Neuronal stem cell (in vitro differentiated cells): ENCODE measurements around the gene SOX8.
A peak's percentile ranks its signal among the peaks of the same experiment; 100 is the strongest.
"Not testable (repeated sequence)": the region's sequence is repeated elsewhere in the genome, so short reads cannot be mapped to it uniquely, and the experiment has no call there.

ENCODE experiments used
- DNase-seq: peaks from one replicate; pipeline ENCODE4 v3.0.0-alpha.2; 2013; ENCODE audit warnings: low spot score
- H2AFZ ChIP-seq: one replicate; pipeline ENCODE4 v1.6.1; 2013; ENCODE audit warnings: mild to moderate bottlenecking, low read length, inconsistent platforms
- H2AK5ac ChIP-seq: 2 replicates; pipeline ENCODE4 v1.6.1; 2013; ENCODE audit warnings: low read depth, mild to moderate bottlenecking, inconsistent platforms, low read length, moderate library complexity, mixed read lengths
- H2BK120ac ChIP-seq: 2 replicates; pipeline ENCODE4 v1.6.1; 2013; ENCODE audit warnings: low read depth, mild to moderate bottlenecking, inconsistent platforms, low read length, moderate library complexity, mixed read lengths
- H2BK12ac ChIP-seq: one replicate; pipeline ENCODE4 v1.6.1; 2013; ENCODE audit warnings: low read length, inconsistent platforms
- H2BK15ac ChIP-seq: 2 replicates; pipeline ENCODE4 v1.6.1; 2013; ENCODE audit warnings: mild to moderate bottlenecking, low read length, inconsistent platforms, mixed read lengths
- H2BK5ac ChIP-seq: one replicate; pipeline ENCODE4 v1.6.1; 2013; ENCODE audit warnings: inconsistent platforms, mild to moderate bottlenecking, low read length, moderate library complexity
- H3K14ac ChIP-seq: one replicate; pipeline ENCODE4 v1.6.1; 2013; ENCODE audit warnings: low read length, inconsistent platforms
- H3K18ac ChIP-seq: 2 replicates; pipeline ENCODE4 v1.6.1; 2013; ENCODE audit warnings: low read length, inconsistent platforms
- H3K23ac ChIP-seq: 2 replicates; pipeline ENCODE4 v1.6.1; 2013; ENCODE audit warnings: low read depth, mild to moderate bottlenecking, mixed read lengths, low read length, inconsistent platforms; ENCODE audit not compliant: poor library complexity
- H3K27ac ChIP-seq: replicated peaks from 3 replicates; pipeline ENCODE4 v1.5.1; 2013; ENCODE audit warnings: low read length, inconsistent platforms
- H3K27me3 ChIP-seq, 3 experiments: 2 replicates each; pipeline ENCODE4 v1.6.1; 2013; ENCODE audit warnings: low read length in 3 of 3, mild to moderate bottlenecking in 2 of 3, inconsistent platforms in 1 of 3, low read depth in 1 of 3, mixed read lengths in 1 of 3, moderate library complexity in 1 of 3; ENCODE audit not compliant: control insufficient read depth in 3 of 3, insufficient read depth in 3 of 3
- H3K36me3 ChIP-seq, 2 donors: replicated peaks in 1 of 2; 2 replicates each; pipeline ENCODE4 v1.6.1; 2013; ENCODE audit warnings: low read length in 2 of 2; ENCODE audit not compliant: control insufficient read depth in 2 of 2, insufficient read depth in 2 of 2
- H3K4ac ChIP-seq: 2 replicates; pipeline ENCODE4 v1.6.1; 2013; ENCODE audit warnings: inconsistent platforms, mild to moderate bottlenecking, low read length, moderate library complexity
- H3K4me1 ChIP-seq, 2 donors: 1 replicate in 1 of 2; 2 replicates in 1 of 2; pipeline ENCODE4 v1.6.1; 2013; ENCODE audit warnings: low read length in 2 of 2, low read depth in 1 of 2; ENCODE audit not compliant: control insufficient read depth in 2 of 2, insufficient read depth in 1 of 2
- H3K4me2 ChIP-seq: one replicate; pipeline ENCODE4 v1.6.1; 2013; ENCODE audit warnings: mild to moderate bottlenecking, low read length, inconsistent platforms; ENCODE audit not compliant: insufficient read depth, poor library complexity, severe bottlenecking
- H3K4me3 ChIP-seq, 2 donors: 2 replicates each; pipeline ENCODE4 v1.5.1; 2013; ENCODE audit warnings: low read length in 2 of 2, mild to moderate bottlenecking in 2 of 2, inconsistent platforms in 1 of 2, moderate library complexity in 1 of 2
- H3K79me1 ChIP-seq: one replicate; pipeline ENCODE4 v1.6.1; 2013; ENCODE audit warnings: low read depth, mild to moderate bottlenecking, inconsistent platforms, low read length, moderate library complexity
- H3K9ac ChIP-seq: one replicate; pipeline ENCODE4 v1.6.1; 2013; ENCODE audit warnings: mild to moderate bottlenecking, low read depth, low read length, inconsistent platforms; ENCODE audit not compliant: poor library complexity
- H3K9me3 ChIP-seq, 2 donors: replicated peaks in 1 of 2; 2 replicates each; pipeline versions ENCODE3 to v1.6.1; 2013; ENCODE audit warnings: low read length in 2 of 2, mild to moderate bottlenecking in 2 of 2, inconsistent platforms in 1 of 2, low read depth in 1 of 2, mixed read lengths in 1 of 2, moderate library complexity in 1 of 2; ENCODE audit not compliant: control insufficient read depth in 2 of 2, insufficient read depth in 1 of 2
- H4K8ac ChIP-seq: one replicate; pipeline ENCODE4 v1.6.1; 2013; ENCODE audit warnings: low read depth, mild to moderate bottlenecking, inconsistent platforms, low read length, moderate library complexity
- H4K91ac ChIP-seq: one replicate; pipeline ENCODE4 v1.6.1; 2013; ENCODE audit warnings: low read length, low read depth, mild to moderate bottlenecking, inconsistent platforms; ENCODE audit not compliant: poor library complexity
- WGBS, 2 donors: extraction: QIAGEN DNeasy Blood & Tissue Kit; methylation state at CpG; one replicate each; pipeline ENCODE4 v1.1.7; 2013; ENCODE audit warnings: missing lambda C conversion rate in 2 of 2, mixed read lengths in 1 of 2; ENCODE audit not compliant: insufficient read length in 2 of 2, insufficient replicate concordance in 1 of 2; ENCODE audit errors: extremely low coverage in 2 of 2; 5-methylcytosine and 5-hydroxymethylcytosine counted together

SOX8 gene

GRCh38 chr16:1024138-1024537 is 42.6 kb downstream of the SOX8 start:
- Histone ChIP-seq H4K8ac (no peak overlapping the region), H3K4me1 (peaks cover 25 to 29% of the 10 kb centered on the region in 2 donors), H2BK15ac (peak overlapping the region; percentile 80), H3K9me3 (no peaks in the 10 kb centered on the region), H4K91ac (no peak overlapping the region), H3K4me2 (no peak overlapping the region), H3K9ac (peak overlapping the region; percentile 60), H3K4ac (no peak overlapping the region), H2AK5ac (peak overlapping the region; percentile 97), H3K18ac (peak overlapping the region; percentile 87), H3K27ac (no peak overlapping the region), H2BK5ac (peak overlapping the region; percentile 63), H3K36me3 (no peaks in the 10 kb centered on the region), H2BK12ac (peak overlapping the region; percentile 93), H3K79me1 (peaks cover 3% of the 10 kb centered on the region), H2BK120ac (no peak overlapping the region), H3K27me3 (peaks cover 0 to 32% (median 0%) of the 10 kb centered on the region in 3 experiments), H3K4me3 (no peak overlapping the region), H3K14ac (no peak overlapping the region), H3K23ac (no peak overlapping the region), H2AFZ (no peak overlapping the region)
- DNase-seq = no peak
- no CpG with 5 or more reads among the region's 20 CpGs for WGBS, 2 donors

GRCh38 chr16:1025183-1025809 is 43.7 kb downstream of the SOX8 start:
- no CpG with 5 or more reads among the region's 24 CpGs for WGBS, 2 donors
- not testable (repeated sequence) for H3K9me3 ChIP-seq, H4K8ac ChIP-seq, H3K4me2 ChIP-seq, H3K27ac ChIP-seq, H3K36me3 ChIP-seq, H3K79me1 ChIP-seq, H3K4me3 ChIP-seq, H2AFZ ChIP-seq
- Histone ChIP-seq H3K18ac (peak overlapping the region; percentile 89), H3K23ac (peak overlapping the region; percentile 89), H2BK120ac (peak overlapping the region; percentile 81), H4K91ac (peak overlapping the region; percentile 97), H2AK5ac (peak overlapping the region; percentile 99), H3K4ac (peak overlapping the region; percentile 70), H2BK12ac (peak overlapping the region; percentile 100), H2BK15ac (peak overlapping the region; percentile 97), H3K9ac (peak overlapping the region; percentile 84), H2BK5ac (peak overlapping the region; percentile 84), H3K4me1 (peaks cover 21 to 24% of the 10 kb centered on the region in 2 donors), H3K27me3 (peaks cover 0 to 29% (median 0%) of the 10 kb centered on the region in 3 experiments), H3K14ac (peak overlapping the region; percentile 97)
- peak; percentile 61 for DNase-seq

GRCh38 chr16:1026057-1026783 is 44.6 kb downstream of the SOX8 start:
- Histone ChIP-seq H3K18ac (peak overlapping the region; percentile 81), H3K4me2 (no peak overlapping the region), H3K9me3 (no peaks in the 10 kb centered on the region), H2BK15ac (peak overlapping the region; percentile 87), H2BK5ac (peak overlapping the region; percentile 84), H3K27ac (no peak overlapping the region), H2AK5ac (peak overlapping the region; percentile 10), H3K4me1 (peaks cover 12 to 20% of the 10 kb centered on the region in 2 donors), H3K79me1 (peaks cover 3% of the 10 kb centered on the region), H3K9ac (peak overlapping the region; percentile 51), H3K23ac (peak overlapping the region; percentile 39), H2BK12ac (peak overlapping the region; percentile 77), H4K8ac (no peak overlapping the region), H4K91ac (no peak overlapping the region), H2BK120ac (peak overlapping the region; percentile 75), H3K4me3 (no peak overlapping the region), H3K4ac (no peak overlapping the region), H2AFZ (no peak overlapping the region), H3K14ac (no peak overlapping the region), H3K36me3 (no peaks in the 10 kb centered on the region), H3K27me3 (peaks cover 0 to 23% (median 0%) of the 10 kb centered on the region in 3 experiments)
- DNase-seq = no peak
- no CpG with 5 or more reads among the region's 35 CpGs for WGBS, 2 donors
